Bone marrow (tissue), 2 donors: Measurements from ENCODE around the gene ASB14.
"Not testable (repeated sequence)": the region's sequence is repeated elsewhere in the genome, so short reads cannot be mapped to it uniquely, and the experiment has no call there.

Experiments used
- DNase-seq, 2 donors: peaks; one replicate each; lab custom pipeline; 2025; lab: John Stamatoyannopoulos, UW

Gene ASB14

DNA sequence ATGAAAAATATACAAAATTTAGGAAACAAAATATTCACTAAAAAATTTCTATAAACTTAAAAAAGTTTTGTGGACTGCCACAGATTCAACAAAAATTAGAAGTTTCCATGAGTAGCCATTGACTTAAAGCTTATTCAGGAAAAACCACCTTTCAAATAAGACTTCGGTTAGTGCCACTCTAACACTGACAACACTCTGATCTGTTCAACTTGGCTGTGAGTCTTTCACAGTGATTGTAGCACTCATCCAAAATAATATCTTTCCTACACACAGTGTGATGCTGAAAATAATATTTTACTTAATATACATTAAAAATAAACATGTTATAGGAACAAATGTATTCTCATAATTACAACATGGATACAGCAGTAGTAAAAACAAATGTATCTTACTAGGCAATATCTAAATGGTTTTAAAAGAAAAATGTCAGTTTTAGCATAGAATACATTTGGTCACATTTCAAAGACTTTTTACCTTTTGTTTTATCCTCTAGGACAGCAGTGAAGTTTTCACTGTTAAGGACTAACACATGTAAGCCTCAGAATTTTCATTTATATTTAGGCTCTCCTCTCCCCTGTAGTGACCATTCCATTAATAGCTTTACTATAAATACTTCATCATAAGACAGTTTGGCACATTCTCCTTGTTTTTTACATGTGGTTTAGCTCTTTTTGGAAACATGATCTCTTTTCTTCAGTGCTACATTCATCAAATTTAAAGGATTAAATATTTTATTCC lies at the start of gene ASB14:
Gene ASB14, minus strand, starts transcription at position 527 of the 738 bp plus-strand sequence. CDS start 652 bp downstream, outside the sequence.
- no peak for DNase-seq

DNA sequence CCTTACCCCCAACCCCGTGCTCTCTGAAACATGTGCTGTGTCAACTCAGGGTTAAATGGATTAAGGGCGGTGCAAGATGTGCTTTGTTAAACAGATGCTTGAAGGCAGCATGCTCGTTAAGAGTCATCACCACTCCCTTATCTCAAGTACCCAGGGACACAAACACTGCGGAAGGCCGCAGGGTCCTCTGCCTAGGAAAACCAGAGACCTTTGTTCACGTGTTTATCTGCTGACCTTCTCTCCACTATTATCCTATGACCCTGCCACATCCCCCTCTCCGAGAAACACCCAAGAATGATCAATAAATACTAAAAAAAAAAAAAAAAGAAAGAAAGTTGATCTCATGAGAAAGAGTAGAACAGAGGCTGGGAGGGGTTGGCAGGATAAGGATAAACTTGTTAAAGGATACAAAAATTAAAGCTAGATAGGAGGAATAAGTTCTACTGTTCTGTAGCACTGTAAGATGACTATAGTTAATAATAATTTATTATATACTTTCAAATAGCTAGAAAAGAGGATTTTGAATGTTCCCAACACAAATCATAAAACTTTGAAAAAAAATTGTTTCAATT lies 46.7 kb upstream of the ASB14 start:
- not testable (repeated sequence) for DNase-seq

DNA sequence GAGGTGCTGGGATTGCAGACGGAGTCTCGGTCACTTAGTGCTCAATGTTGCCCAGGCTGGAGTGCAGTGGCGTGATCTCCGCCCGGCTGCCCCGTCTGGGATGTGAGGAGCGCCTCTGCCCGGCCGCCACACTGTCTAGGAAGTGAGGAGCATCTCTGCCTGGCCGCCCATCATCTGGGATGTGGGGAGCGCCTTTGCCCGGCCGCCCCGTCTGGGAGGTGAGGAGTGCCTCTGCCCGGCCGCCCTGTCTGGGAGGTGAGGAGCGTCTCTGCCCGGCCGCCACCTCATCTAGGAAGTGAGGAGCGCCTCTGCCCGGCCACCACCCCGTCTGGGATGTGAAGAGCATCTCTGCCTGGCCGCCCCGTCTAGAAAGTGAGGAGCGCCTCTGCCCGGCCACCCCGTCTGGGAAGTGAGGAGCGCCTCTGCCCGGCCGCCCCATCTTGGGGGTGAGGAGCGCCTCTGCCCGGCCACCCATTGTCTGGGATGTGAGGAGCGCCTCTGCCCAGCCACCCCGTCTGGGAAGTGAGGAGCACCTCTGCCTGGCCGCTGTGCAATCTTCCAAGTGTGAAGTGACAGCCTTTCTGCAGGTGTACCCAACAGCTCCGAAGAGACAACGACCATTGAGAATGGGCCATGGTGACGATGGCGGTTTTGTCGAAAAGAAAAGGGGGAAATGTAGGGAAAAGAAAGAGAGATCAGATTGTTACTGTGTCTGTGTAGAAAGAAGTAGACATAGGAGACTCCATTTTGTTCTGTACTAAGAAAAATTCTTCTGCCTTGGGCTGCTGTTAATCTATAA lies 46.0 kb upstream of the ASB14 start:
- DNase-seq = not testable (repeated sequence)

DNA sequence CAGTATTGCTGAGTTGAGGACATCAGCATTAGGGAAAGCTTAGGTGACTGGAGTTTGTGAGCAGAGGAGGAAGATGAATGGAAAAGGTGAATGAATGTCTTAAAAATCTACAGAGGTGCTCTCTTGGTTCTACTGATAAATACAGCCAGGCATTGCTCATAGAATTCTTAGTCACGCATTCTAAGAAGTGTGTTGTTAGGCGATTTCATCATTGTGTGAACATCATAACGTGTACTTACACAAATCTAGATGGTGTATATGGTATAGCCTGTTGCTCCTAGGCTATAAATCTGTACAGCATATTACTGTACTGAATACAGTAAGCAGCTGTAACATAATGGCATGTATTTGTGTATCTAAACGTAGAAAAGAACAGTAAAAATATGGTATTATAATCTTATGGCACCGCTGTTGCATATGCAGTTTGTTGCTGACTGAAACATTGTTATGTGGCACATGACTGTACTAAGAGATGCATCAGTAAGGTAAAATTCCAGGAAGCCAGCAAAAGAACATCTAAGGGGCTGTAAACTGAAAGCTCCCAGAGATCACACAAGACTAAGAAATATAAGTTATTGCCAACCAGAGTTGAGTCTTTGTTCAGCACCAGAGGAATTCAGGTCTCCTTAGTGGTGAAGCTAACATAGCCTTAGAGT lies 42.9 kb upstream of the ASB14 start:
- DNase-seq = no peak

DNA sequence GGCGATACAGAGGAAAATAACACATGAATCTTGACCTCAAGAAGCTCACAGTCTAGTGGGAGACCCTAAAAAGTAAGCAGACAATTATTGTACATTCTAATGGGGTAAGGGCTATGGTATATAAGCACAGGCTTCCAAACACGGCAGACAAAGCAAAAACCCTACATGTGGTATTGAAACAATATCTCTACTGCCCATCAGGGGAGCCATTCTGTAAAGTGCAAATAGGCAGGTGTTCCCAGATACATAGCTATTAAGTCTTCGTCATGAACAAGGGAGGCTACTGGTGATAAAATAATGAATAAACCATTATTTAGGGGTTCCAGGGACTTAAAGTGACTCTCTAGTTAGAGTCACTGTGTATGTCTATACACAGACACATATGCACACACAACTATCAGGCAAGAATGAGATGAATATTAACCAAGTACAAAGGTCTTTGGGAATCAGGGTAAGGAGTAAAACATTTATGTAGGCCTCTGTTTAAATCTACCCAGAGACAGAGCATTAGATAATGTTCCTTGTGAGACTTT lies 38.7 kb upstream of the ASB14 start:
- DNase-seq = no peak

DNA sequence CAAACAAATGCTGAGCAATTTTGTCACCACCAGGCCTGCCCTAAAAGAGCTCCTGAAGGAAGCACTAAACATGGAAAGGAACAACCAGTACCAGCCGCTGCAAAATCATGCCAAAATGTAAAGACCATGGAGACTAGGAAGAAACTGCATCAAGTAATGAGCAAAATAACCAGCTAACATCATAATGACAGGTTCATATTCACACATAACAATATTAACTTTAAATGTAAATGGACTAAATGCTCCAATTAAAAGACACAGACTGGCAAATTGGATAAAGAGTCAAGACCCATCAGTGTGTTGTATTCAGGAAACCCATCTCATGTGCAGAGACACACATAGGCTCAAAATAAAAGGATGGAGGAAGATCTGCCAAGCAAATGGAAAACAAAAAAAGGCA lies 34.0 kb upstream of the ASB14 start:
- DNase-seq = not testable (repeated sequence)

DNA sequence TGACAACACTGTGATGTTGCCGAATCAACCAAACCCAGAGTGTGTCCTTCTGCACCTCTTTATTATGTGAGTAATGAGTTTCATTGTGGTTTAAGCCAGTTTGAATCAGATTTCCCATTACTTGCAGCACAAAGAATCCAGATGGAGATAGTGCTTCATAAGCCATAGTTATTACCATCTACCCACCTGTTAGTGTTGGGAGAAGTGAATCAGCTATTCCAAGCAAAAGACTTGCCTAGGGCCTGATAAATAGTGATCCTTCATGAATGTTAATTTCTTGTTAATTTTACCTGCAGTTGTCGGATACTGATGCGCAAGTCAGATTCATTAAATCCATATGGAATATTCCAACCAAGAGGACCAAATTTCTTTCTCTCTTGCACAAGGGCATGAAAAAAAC lies 21.7 kb upstream of the ASB14 start:
- DNase-seq = no peak

DNA sequence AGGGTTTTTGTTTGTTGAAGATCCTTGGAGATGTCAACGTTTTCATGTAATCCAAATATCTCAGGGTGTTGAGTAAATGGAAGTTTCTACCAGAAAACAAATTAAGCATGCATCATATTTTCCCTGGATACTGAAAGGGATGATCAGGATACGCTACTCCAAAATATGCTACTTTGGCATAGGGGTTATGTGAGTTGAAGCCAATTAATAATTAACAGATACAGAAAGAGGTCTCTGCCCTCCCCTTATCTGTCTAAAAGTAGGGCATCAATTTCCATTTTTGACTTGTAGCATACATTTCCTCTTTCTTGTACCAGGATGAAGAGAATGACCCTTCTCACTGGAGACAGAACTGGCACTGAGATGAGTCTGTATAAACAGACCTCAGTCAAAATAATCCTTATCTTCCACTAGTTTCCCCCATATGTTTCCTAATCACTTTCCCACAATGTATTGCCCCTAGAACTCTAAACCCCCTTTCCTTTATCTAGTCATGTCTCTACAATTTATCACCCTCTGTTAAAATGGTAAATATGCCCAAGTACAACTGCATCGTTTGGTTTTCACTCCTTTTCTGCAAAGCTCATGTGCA lies 17.4 kb upstream of the ASB14 start:
- no peak for DNase-seq

DNA sequence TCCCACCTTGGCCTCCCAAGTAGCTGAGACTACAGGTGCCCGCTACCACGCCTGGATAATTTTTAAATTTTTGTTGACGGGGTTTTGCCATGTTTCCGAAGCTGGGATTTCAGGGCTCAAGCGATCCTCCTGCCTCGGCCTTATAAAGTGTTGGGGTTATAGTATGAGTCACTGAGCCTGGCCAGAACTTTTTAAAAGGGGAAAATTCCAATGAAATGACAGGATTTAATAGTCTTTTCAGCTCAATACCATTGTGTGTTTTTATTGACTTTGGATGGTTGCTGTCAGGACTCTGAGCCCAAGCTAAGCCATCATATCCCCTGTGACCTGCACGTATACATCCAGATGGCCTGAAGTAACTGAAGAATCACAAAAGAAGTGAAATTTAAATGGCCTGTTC lies 11.0 kb upstream of the ASB14 start:
- DNase-seq = not testable (repeated sequence)

DNA sequence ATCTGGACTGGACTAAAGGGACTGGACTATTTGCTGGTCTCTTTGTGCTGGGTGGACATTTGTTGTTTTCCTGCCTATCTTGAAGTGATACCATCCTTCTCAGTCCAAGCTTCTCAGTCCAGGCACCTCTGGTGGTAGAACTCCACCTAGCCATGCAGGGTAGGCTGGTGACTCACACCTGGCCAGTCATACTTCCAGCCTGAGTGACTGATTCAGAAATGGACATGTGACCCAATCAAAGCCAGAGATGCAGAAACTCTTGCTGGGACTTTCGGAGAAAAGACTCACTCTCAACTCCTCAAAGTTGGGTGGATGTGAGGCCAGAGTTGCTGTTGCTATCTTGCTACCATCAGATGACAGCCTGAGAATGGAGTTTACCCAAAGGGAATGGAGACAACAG lies 5.6 kb upstream of the ASB14 start:
- DNase-seq = no peak

DNA sequence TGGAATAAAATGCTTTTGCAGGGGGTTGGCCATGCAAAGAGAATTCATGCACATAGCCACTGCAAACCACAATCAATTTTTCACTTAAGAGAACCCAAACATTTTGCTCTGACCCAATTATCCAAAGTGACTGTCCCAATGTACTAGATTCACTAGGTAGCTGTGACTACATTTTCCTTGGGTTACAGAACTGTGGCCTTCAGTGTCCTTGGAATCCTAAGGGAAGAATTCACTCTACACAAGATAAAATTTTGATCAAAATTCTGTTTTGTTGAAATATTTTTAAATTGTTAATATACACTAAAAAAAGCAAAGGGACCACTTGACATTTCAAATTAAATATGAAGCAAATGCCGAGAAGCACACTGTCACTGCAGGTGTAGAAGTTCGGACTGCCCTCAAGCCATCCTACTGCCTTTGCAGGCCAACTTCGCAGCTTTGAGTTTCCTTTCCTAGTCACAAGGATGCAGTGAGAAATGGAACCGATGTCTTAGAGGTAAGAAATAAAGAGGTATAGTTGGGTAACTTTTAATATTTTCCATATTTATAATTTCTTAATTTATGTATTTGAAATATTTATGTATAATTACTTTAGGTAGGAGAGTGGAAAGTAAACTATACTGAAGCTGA lies 527 bp upstream of the ASB14 start:
- DNase-seq = no peak

DNA sequence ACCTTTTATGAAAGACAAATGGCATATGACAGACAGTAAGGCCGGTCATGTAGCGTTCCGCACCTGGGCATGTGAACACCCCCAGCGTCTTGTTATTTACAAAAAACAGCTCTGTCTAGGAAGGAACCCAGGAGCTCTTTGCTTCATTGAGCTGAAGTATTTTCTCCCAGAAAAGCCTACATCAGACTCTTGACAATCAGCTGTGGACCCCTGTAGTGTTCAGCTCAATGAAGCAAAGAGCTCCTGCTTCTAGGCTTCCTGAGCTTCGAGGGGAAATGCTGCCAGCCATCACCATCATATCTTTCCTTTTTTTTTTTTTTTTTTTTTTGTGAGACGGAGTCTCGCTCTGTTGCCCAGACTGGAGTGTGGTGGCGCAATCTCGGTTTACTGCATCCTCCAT lies 4.1 kb downstream of the ASB14 start:
- DNase-seq = no peak

DNA sequence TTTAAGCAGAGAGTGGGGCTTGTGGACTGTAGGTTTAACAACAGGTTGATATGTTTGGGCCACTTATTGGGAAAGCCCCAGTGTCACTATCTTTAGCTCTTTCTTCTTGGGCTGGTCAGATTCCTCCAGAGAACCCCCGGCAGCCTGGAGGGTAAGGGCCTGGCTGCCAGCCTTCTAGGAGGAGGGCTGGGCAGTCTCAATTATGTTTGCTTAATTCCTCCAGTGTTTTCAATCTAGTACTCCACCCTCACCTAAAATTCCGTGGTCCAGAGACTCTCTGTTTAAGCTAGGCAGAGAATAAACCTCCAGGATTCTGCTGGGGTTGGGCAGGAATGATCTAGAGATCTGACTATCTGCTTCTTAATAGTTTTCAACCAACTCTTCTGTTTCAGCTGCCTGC lies 5.3 kb downstream of the ASB14 start:
- DNase-seq = no peak

DNA sequence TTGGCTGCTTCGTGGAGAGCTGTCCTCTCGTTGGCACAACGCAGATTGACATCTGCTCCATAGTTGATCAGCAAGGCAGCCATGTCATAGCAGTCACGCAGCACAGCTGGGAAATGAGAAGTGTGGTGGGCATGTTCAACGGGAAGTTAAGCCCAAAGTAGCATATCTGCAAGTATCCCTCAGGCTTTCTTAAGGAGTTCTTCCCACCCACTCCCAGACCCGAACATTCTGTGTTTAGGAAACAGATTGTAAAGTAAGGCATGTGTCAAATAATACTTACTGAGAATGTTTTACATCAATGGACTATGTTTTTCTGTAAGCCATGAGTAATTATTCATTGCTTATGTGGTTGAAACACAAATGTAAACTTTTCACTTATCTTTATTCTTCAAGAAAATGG lies 9.2 kb downstream of the ASB14 start:
- DNase-seq = no peak

DNA sequence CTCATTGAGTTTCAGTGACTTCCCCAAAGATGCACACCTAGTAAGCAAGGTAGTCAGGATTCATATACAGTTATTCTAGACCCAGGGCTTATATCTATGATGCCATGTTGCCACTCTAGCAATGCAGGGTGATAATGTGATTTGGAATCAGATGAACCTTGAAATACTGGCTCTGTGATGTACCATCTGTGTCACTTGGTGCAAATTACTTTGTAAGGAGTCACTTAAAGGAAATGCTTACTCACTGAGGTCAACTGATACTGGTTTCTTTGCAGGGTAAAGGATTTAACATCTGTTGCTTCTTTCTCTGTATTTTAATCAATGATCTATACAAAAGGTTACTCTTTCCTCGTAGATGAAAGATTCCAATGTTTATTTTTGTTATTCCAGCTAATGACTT lies 10.8 kb downstream of the ASB14 start:
- peak in 1 of 2 donors; percentile 29 for DNase-seq

DNA sequence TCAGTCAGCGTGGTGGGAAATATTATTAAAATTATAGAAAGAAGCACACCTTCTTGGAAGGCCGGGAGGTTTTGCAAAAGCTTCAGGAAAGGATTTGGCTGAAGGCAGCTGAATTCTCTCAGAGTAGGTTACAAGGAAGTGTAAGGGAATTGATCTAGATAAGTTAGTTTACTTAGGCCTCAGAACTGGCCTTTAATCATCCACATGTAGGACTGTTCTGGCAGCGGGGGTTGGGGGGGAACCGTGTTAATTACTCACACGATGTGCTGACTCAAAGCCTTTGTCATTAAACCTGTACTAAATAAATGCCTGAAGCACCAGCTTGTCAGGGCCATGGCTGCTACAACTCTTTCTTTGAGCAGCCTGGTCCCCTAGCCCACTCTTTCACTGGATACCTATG lies 12.8 kb downstream of the ASB14 start:
- DNase-seq = no peak

DNA sequence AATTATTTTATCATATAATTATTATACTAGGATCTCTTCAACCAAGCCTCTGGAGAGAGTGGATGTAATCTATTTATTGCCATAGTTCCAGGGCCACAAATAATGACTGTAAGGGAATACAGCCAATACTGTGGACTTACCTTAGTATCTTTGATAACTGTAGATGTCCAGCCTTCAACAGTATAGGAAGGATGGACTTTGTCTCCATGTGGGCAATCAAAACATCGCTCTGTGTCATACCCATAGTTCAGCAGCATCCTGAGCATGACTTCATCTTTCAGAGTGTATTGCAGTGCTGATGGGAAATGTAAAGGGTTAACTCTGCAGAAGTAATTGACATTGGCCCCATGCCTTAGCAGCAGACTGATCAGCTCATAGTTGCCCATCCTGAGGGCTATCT lies 14.2 kb downstream of the ASB14 start:
- no peak for DNase-seq

DNA sequence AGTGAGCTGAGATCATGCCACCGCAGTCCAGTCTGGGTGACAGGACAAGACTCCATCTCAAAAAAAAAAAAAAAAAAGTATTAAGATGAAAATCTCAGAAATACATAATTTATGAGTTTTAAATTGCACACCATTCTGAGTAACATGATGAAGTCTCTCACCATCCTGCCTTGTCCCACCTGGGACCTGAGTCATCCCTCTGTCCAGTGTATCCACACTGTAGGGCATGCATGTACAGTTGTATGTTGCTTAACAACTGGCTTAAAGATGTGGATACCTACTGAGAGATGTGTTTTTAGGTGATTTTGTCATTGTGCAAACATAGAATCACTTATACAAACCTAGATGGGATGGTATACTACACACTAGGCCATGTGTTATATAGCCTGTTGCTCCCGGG lies 17.1 kb downstream of the ASB14 start:
- no peak for DNase-seq

DNA sequence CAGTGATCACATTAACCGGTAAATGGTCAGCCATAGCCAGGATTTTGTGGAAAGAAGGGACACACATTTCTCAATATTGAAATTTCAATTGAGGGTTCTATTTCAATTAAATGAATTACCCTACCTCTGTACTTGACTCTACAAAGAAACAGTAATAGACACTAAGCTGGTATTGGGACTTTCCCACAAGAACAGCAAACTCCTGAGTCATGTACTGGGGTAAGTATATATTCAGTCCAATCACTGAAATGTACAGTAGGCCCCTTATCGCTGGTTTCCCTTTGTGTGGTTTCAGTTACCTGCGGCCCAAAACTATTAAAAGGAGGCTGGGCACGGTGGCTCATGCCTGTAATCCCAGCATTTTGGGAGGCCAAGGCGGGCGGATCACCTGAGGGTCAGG lies 17.6 kb downstream of the ASB14 start:
- DNase-seq = no peak

DNA sequence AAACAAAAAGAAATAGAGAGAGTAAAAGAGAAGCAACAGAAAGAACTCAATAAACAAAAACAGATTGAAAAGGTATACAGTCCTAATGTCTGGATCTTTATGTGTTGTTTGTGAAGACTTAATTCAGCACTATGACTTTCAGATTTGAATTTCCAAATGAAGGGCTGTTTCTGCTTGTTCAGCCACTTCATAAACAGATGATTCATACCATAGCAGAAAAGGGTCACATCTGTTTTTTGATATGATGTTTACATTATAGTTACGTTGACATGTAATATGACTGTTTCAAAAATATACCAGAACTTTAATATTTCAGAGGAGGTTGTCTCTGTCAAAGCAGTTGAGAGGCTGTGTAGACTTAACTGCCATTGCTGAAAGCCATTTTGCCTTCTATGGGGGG lies 24.1 kb downstream of the ASB14 start:
- DNase-seq = no peak

DNA sequence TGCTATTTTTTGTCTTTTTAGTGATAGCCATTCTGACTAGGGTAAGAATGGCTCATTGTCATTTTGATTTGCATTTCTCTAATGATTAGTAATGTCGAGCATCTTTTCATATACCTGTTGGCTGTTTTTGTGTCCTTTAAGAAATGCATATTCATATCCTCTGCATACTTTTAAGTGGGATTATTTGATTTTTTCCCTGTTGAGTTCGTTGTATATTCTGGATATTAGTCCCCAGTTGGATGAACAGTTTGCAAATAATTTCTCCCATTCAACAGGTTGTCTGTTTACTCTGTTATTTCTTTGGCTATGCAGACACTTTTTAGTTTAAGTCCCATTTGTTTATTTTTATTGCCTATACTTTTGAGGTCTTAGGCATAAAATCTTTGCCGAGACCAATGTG lies 30.6 kb downstream of the ASB14 start:
- DNase-seq = no peak

DNA sequence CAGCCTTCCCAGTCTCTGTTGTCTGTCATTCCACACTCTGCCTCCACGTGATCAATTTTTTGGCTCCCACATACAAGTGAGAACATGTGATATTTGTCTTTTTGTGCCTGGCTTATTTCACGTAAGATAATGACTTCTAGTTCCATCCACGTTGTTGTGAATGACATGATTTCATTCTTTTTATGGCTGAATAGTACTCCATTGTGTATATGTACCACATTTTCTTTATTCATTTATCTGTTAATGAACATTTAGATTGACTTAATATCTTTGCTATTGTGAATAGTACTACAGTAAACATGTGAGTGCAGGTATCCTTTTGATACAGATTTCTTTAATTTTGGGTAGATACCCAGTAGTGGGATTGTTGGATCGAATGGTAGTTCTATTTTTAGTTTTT lies 31.4 kb downstream of the ASB14 start:
- no peak for DNase-seq
